SIG-M5 treated with dmso at 0.1 percent for 504 hours (cell line): Measurements from ENCODE around the gene CD7.

Experiments
- DNase-seq: peaks from one replicate; lab custom pipeline; 2025; ENCODE audit not compliant: unreplicated experiment; lab: John Stamatoyannopoulos, UW

The CD7 gene

GRCh38 chr17:82346342-82347300, 29.2 kb upstream of the CD7 start:
- DNase-seq: no peak

DNA sequence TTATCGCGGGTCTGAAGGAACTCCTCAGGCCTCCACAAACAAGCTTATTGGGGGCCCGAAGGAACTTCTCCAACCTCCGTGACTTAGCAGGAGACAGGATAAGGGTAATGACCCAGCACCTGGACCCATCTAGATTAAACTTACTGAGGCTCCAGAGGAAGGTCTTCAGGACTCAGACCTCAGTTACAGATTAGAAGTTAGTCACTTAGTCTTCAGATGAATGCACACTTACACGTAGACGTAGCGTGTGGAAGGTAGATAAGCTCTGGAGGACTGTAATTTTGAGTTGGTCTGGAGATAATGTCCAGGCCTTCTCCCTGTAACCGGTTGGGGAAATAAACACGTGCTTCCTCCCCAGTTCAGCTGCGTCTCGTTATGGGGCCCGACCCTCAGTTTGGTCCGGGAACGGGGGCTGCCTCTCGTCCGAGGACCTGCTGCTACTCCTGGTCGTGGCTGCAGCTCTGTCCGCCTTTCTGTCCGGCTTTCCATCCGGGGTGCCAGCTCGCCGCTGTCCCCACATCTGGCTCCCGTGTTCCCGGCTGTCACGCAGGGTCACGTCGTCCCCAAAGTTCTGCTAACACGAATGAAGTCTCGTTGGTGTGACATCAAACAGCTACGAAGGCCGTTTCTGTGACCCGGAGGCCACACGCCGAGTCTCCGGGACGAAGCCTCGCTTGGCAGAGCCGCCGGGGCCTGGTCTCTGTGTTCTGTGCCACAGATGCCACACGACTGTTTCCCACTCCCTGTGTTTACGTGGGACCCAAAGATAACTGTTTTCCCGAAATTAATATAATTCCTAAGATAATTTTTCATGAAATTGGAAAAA, 28.0 kb upstream of the CD7 start:
- DNase-seq: no peak

GRCh38 chr17:82344175-82344907, 26.9 kb upstream of the CD7 start:
- no peak for DNase-seq

GRCh38 chr17:82343560-82343959, 26.2 kb upstream of the CD7 start:
- no peak for DNase-seq

GRCh38 chr17:82342361-82343079, 25.1 kb upstream of the CD7 start:
- DNase-seq: no peak

DNA sequence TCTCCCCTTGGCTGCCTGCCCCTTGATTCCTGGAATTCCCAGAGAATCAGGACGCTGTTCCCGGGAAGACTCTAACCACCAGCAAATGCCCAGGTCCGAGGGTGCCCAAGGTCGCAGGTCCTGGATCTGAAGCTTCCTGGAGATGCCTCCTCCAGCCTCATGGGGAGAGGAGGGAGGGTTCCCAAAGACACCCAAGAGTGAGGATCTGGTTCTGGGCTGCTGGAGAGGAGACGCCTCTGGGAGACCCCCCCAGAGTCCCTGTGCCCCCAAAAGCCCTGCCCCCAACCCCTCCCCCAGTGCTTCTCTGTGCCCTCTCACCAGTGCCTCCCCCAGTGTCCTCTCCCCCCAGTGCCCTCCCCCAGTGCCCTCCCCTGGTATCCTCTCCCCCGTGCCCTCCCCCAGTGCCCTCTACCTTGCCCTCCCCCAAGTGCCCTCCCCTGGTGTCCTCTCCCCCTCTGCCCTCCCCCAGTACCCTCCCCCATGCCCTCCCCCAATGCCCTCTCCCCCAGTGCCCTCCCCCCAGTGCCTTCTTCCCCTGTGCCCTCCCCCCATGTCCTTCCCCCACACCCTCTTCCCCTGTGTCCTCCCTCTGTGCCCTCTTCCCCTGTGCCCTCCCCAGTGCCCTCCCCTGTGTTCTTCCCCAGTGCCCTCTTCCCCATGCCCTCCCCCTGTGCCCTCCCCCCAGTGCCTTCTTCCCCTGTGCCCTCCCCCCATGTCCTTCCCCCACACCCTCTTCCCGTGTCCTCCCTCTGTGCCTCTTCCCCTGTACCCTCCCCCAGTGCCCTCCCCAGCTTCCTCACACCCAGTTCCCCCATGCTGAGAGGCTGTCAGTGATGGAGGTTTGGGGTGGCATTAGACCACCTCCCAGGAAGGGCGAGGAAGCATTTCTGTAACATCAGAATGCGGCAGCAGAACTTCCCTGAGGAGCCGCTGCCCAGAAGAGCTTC, 22.5 kb upstream of the CD7 start:
- no peak for DNase-seq

- DNase-seq: no peak
Observed at GRCh38 chr17:82338858-82339633, 21.6 kb upstream of the CD7 start.

GRCh38 chr17:82334622-82335394, 17.4 kb upstream of the CD7 start:
- peak; percentile 38 for DNase-seq

- DNase-seq: no peak
Observed at GRCh38 chr17:82334204-82334621, 16.8 kb upstream of the CD7 start.

- DNase-seq: no peak
Observed at GRCh38 chr17:82333279-82334171, 16.1 kb upstream of the CD7 start, which contains the start of gene SECTM1. SECTM1 (minus strand) TSS chr17:82333766; CDS start chr17:82327240, 6,526 bp downstream.

DNA sequence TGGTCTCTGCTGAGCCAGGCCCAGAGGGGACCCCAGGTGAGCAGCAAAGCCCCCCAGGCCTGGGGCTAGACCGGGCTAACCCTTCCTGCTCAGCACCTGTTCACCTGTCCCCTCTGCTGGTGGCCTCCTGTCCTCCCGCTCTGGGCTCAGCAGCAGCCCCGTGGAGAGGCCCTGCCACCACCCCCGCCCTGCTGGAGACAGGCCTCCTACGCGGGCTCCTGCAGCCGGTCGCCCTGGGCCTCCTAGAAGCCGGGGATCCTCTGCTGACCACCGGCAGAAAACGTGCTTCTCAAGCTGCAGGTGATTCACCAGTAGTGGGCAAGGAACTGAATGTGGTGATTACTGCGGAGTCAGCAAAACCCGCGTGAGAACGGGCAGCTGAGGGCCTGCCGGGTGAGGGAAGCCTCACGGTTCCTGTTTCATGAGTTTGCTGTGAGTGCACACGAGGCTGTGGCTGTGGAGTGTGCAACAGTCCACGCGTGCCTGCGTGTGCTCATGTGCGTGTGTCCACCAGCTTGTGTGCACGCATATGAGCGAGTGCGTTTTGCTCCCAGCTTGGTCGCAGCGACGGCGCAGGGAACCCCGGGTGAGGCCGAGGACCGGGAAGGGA, 15.4 kb upstream of the CD7 start:
- no peak for DNase-seq

DNA sequence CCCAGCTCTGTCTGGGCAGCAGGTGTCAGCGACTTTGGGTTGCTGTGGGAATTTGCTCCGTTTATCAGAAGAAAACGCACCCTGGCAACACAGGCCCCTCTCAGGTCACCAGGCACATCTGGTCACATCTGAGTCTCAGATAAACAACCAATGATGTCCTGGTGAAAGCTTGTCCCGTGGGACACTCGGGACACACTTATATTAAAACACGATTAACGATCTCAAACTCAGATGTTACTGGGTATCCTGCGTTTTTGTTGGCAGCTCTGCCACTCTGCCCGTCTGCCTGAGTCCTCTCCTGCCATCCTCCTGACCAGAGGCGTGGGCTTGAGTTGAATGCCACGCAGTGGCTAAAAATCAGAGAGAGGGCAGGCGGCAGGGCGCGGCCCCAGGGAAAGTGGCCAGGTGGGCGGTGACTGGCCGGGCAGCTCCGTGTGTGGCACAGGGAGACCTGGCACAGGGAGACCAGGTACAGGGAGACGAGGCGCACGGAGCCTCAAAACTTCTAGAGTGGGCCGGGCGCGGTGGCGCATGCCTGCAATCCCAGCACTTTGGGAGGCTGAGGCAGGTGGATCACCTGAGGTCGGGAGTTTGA, 14.0 kb upstream of the CD7 start:
- no peak for DNase-seq

GRCh38 chr17:82330322-82331239, 13.2 kb upstream of the CD7 start:
- no peak for DNase-seq

DNA sequence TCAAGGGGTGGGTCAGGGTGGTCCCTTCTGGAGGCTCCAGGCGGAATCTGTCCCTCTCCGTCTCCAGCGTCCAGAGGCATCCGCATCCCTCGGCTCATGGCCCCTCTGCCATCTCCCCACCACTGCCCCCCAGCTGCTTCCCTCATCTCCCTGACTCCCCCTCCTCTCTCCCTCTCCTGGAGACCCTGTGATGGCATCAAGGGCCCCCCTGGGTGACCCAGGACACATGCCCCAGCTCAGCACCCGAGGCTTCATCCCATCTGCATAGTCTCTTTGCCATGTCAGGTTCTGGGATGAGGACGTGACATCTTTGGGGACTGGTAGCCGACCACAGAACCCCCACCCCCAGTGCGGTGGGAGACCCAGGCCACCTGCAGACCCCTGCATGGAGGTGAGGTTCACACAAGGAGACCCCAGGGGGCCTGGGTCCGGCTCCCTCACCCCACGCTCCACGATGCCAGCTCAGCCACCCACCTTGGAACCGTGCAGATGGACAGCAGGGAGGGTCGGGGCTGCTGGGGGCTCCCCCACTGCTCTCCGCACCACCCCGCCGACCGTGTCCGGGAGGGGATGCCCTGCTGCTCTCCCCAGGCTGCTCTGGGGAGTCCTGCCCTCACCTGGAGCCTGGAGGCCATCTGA, 12.4 kb upstream of the CD7 start:
- no peak for DNase-seq
